NCI-H2227 (cell line): Measurements from ENCODE around the gene ALDH3B2.
"Not testable (repeated sequence)": the region's sequence is repeated elsewhere in the genome, so short reads cannot be mapped to it uniquely, and the experiment has no call there.

Experiments used
- DNase-seq: peaks from one replicate; lab custom pipeline; 2025; ENCODE audit not compliant: unreplicated experiment; lab: John Stamatoyannopoulos, UW

The ALDH3B2 gene, protein sequence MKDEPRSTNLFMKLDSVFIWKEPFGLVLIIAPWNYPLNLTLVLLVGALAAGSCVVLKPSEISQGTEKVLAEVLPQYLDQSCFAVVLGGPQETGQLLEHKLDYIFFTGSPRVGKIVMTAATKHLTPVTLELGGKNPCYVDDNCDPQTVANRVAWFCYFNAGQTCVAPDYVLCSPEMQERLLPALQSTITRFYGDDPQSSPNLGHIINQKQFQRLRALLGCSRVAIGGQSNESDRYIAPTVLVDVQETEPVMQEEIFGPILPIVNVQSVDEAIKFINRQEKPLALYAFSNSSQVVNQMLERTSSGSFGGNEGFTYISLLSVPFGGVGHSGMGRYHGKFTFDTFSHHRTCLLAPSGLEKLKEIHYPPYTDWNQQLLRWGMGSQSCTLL

DNA sequence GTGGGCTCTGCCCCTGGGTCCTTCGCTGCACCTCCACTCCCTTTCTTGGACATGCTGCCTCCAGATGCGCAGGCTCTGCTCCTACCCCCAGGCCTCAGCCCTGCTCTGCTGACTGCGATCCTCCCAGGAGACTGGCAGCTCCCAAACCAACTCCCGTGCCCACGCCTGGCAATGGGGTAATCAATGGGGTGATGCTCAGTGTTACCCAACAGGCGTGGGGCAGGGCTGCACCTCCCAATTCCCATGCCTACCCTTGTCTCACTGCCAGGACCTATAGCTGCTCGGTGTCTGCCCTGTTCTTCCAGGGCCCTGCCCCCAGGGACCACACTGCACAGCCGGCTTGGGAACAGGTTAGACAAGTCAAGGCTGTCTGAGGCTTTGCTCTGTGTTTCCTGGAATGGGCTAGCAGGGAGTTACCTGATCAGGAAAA lies at the start of gene ALDH3B2:
Gene ALDH3B2, minus strand, starts transcription at position 182 of the 430 bp plus-strand sequence. CDS start 7,688 bp downstream, outside the sequence.
- DNase-seq: no peak

DNA sequence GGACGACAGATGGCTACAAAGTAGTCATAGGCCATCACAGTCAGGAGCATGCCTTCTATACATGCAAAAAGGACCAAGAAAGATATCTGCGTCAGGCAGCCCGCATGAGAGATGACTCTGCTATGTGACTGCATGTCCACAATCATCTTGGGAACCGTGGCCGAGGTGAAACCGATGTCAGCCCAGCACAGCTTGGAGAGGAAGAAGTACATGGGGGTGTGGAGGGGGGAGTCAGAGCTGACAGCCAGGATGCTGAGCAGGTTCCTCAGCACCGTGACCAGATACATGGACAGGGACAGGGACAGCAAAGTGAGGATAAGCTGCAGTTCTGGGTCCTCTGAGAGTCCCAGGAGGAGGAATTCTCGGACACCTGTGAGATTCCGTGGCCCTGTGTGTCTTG lies 48.6 kb upstream of the ALDH3B2 start:
- not testable (repeated sequence) for DNase-seq

DNA sequence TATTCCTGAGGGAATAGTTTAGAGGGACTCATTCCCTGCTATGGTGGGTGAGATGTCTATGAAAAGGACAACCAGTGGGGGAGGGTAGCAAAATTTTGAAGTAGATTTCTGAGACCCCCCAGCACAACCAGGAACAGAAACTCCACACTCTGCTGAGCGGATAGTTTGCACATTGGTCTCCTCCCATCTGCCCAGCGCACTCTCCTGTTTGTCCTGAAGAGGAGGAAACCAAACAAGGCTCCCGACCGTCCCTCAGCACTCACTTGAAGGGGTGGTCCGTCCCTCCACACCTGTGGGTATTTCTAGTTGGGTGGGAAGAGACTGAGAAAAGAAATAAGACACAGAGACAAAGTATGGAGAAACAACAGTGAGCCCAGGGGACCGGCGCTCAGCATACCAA lies 41.8 kb upstream of the ALDH3B2 start:
- DNase-seq: not testable (repeated sequence)

DNA sequence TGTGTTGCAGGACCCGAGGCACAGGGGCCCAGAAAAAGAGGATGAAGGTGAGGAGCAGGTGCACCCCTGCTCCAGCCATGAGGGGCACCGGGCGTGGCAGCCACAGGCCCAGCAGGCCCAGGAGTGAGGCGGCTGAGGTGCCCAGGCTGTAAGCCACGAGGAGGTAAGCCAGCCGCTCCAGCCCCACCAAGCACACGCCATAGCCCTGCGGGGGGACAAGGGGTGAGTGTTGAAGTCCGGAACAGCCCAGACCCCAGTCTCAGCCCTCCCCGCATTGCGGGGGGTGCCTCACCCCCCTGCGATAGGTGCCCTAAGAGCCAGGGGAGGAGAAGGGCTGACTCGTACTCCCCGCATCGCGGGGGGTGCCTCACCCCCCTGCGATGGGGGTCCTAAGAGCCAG lies 41.4 kb upstream of the ALDH3B2 start:
- DNase-seq: not testable (repeated sequence)

DNA sequence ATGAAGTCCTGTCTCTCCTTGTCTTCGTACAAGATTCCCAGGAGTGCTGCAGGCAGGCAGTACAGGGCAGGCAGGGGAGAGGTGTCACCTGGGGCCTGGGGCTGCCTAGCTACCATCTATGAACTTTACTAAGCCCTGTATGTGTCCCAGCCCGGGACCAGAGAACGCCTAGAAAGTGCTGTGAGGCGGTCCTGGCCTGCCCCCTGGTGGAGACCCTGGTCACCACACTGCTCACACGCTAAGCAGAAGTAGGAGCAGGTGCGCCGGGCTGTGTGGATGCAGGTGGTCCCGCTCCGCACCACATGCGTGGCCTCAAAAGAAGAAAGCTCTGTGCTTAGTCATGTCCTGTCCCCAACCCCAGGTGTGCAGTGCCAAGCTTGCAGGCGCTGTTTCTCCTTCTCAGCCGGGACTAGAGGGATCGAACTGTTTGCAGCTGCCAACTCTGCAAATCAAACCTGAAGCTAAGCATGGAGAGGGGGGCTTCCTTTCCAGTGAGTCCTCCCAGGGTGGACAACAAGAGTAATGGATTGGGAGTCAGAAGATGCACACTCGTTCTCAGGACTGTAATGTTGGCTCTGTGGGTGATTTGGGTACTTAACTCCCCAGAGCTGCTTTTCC lies 39.6 kb upstream of the ALDH3B2 start:
- DNase-seq: not testable (repeated sequence)

DNA sequence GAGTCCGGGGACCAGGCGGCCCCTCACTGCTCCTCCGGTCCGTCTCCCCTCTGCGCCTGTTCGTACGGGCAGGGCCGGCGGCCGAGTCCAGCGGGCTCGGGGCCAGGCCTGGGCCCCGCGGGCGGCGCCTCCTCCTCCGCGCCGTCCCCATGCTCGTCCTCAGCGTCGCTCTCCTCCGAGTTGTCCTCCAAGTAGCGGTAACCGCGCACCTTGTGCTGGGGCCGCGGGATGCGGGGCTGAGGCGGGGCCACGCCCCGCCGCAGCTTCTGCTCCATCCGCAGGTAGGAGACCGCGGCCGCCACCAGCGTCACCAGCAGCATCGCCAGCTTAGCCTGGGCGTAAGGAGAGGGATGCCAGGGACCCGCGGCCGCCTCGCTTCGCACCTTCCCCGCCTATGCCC lies 37.3 kb upstream of the ALDH3B2 start:
- not testable (repeated sequence) for DNase-seq

DNA sequence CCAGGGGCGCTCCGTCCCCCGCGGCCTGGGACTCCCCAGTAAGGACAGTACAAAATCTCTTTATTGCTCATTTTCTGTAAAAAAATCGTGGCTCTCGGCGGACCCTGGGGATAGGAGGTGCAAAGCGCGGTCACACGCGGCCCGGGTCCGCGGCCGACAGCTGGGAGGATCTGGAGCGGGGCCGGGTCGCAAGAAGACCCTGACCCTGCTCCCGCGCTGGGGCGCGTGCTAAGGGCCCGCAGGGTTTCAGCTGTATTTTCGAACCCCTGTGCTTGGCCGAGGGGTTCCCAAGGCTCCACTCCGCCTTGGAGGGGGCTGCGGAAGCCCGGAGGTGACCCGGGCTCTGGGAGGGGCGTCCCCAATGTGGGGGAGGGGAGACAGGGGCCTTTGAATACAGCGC lies 36.8 kb upstream of the ALDH3B2 start:
- not testable (repeated sequence) for DNase-seq

DNA sequence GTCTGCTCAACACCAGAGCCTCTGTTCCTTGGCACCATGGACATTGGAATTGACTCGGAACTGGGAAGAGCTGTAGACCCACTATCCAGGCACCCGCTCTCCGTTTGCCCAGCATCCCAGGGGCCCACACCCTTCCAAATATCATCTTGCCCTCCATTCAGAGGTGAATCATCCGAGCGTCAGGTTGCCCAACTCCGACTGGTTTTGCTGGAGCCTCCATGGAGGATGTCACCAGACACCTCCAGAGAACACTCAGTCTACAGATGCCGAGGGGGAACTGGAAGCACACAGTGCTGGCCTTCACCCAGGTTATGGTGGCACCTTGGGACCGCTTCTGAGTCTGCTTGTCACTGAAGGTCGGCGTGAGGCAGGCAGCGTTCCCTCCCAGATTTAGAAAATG lies 35.4 kb upstream of the ALDH3B2 start:
- not testable (repeated sequence) for DNase-seq

DNA sequence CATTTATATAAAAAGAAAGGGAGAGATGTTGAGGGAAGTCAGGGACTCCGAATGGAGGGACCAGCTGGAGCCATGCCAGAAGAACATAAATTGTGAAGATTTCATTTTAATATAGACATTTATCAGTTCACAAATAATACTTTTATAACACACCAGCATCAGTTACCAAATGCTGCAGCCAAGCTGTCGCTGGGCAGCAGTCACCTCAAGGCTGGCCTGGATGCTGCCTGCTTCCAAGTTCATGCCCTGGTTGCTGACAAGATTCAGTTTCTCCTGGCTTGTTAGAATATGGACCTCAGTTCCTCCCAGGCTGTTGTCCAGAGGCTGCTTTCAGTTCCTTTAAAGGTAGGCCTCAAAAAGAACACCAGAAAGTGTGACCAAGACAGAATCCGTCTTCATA lies 30.8 kb upstream of the ALDH3B2 start:
- no peak for DNase-seq

DNA sequence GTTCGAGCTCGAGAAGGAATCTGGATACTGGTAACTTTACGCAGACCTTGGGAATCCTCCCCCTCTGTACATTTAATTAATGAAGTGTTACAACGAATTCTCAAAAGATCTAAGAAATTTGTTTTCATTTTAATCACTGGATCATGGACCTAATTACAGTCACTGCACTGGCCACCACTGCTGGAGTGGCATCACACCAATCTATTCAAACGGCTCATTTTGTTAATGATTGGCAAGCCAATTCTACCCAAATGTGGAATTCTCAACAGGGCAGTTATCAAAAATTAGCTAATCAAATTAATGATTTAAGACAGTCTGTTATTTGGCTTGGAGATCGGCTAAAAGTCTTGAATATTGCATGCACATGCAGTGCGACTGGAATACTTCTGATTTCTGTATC lies 30.1 kb upstream of the ALDH3B2 start:
- DNase-seq: no peak

DNA sequence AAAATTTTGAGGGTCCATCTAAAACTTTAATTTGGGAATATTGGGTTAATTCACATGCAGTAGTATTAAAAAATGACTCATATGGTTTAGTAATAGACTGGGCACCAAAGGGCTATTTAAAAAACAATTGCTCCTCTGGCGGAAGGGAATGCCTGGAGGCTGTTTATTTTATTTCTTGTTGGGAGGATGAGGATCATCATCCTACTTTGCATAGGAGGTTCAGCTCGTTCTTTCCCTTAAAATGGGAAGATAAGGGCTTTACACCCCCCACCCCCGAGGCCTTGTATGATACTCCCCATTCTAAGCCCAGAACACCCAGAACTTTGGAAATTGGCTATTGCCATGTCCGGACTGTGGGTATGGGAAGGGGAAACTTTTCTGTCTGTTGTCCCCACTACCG lies 29.3 kb upstream of the ALDH3B2 start:
- DNase-seq: not testable (repeated sequence)

DNA sequence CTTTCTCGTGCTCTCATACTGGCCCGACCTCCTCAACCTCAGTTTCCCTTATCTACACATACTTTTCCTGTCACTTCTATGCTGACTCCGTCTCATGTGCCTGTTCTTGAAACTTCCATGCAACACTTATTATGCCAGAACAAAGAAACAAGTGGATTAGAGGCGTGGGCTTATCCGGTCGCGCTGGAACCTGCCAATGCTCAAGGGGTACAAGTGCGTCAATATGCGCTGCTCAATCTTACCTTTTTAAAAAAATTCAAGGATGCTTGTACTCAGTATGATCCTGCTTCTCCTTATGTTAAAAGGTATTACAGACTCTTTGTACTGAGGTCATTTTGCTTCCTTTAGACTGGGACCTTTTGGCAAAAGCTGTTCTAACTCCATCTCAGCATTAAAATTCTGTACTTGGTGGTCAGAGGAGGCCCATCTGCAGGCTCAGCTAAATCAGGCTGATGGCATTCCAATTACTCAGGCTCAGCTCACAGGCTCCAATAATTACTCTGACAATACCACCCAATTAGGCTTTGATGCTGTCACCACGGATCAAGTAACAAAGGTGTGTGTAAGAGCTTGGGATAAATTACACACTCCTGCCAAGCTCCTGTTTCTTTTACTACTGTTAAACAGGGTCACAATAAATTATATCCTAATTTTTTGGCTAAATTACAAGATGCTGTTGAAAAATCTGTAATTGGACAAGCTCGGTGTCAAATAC lies 26.3 kb upstream of the ALDH3B2 start:
- peak; percentile 34 for DNase-seq

DNA sequence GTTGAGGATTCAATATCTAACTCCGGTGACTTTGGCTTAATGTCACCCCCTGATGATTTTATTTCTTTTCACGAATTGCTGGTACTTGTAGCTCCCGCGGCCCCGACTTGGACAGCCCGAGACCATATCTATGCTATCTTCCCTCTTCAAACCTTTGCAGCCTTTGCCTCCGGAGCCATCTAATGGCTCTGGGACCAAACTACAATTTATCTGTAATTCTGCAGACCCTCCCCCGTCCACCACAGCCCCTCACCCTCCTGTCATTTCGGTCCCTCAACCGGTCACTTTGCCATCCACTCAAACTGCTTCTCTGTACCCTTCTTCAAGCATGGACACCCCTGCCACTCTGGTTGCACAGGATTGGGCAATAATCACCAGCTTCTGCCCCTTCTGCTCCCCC lies 25.7 kb upstream of the ALDH3B2 start:
- peak; percentile 21 for DNase-seq

DNA sequence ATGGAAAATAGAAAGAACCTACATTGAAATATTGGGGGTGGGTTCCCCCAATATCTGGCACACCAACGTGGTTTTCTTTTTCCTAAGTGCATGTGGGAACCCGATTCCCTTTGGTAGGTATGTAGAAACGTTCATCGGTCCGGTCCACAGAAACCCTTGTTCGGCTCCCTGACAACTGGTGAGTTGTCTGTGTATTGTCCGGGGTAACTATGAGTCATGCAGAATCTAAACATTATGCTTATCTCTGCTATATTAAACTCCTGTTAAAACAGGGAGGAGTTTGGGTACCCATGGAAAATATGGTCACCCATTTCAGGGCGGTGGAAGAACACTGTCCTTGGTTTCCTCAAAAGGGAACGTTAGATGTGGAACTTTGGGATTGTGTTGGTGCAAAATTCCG lies 25.1 kb upstream of the ALDH3B2 start:
- no peak for DNase-seq

DNA sequence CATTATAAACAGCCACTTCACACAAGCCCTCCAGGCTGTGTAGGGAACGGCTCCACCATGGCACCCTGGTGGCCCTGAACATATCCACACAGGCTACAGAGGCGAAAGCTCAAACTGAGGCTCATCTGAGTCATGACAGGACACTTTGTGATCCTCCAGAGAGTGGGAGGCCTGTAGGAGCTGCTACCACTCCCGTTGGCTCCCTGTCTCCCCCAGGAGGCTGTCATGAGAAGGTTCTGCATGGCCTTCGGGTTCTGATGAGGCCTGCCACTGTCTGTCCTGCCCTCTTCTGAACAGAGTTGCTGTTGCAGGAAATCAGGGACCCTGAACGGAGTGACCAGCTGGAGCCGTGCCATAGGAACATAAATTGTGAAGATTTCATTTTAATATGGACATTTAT lies 23.8 kb upstream of the ALDH3B2 start:
- DNase-seq: no peak

DNA sequence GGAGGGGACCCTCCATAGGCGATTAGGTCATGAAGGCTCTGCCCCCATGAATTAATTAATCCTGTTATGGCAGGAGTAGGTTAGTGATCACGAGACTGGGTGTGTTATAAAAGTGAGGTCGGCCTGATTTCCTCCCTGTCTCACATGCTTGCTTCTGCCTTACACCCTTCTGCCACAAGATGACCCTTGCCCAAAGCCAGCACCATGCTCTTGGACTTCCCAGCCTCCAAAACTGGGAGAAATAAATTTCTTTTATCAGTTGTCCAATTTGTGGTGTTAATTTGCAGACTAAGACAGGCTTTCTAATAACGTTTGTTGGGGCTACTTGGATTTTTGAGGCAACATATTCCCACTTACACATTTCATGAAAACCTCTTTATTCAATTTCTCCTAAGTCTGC lies 23.4 kb upstream of the ALDH3B2 start:
- DNase-seq: no peak

DNA sequence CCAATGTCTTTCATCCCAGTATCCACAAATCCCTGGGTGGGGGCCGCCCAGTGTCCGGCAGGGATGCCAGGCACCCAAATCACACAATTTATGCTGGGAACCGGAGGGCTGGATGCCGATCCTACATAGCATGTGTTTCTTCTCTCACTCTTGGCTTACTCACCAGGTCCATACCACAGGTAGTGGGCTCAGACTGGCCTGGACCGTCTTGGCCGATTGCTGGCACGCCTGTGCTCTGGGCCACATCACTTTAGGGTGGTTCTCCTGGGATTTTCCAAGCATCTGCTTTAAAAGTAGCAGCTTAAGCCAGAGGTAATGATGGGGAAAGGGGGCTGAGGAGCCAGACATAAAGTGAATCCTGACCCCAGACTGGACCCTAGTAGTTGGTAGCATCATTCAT lies 22.6 kb upstream of the ALDH3B2 start:
- DNase-seq: no peak

DNA sequence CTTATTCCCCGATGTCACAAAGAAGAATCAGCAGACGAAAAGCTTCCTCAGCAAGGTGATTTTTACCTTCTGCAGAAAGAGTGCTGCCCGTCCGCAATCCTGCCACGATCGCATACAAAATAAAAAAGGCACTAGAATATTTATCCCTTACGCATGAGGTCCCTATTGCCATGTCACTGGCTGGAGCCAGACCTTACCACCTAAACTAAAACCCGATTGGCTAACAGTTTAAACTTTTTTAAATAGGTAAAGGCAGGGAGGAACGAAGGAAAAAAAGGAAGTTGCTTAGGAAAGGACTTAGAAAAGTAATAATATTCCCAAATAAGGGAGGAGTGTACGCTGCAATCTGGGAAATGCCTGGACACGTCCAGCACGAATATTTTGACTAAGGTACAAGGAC lies 21.2 kb upstream of the ALDH3B2 start:
- no peak for DNase-seq

DNA sequence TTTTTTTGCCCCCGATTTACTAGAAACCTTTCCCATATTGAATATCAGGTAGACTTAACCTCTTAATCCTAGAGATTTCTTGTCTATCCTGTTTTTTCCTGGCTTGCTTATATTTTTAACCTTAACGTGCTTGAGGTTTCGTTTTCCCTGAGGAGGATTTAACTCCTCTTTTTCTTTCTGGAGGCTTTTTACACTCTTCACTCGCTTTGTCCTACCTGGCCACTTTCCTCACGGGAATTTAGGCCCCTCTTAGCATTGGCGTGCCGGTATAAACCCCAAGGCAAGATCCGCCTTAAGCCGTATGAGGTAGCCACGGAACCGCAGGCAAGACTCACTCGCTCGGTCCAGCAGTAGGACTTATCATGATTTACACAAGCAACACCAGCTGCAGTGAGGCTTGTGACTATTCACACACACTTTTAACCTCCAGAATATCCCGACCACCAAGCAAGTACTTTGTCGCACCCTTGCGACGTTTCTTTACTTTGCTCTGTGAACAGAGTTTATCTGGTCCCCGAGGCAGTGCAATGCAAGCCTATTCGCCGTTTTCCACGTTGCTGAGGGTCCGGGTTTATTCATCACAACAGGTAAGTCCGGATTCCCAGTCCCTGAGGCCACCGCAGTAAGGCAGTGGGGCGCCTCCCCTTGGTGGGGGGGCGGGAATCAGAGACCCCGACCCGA lies 20.6 kb upstream of the ALDH3B2 start:
- DNase-seq: no peak

DNA sequence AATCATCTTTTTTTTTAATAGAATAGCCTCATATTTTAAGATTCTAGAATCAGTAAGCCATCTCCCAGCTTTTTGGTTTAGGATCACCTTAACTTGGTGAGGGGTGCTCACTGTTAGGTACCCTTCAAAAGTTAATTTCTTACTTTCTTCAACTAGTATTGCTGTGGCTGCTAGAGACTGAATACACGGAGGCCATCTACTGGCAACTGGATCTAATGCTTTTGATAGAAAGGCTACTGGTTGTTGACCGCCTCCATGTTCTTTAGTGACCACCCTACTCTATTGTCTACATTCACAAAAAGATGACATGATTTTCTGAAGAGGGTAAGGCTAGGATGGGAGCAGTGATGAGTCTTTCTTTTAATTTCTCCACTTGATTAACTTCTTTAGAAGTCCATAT lies 16.7 kb upstream of the ALDH3B2 start:
- no peak for DNase-seq

DNA sequence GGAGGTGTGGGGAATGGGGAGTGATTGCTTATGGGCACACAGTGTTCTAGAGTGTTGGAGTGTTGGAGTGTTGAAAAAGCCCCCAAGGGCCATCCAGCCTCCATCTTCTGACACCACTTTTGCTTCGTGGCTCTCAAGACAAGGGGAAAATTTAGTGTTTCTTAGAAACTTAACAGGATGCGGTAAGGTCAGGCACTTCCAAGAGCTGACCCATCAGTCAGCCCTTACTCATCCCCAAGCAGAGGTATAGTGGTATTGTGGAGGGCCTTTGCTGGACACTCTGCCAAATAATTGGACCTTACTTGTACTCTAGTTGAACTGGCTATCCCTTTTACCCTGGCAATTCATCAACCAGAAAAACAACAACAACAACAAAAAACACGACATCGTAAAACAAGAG lies 14.8 kb upstream of the ALDH3B2 start:
- no peak for DNase-seq
